OCI-LY7 (cell line): Measurements from ENCODE around the gene PLCXD3. TPM values are rescaled to one million over a fixed set of nuclear protein-coding genes. Genes with fewer than 3 reads are reported as not detected.

Source experiments
- BruUV-seq: library from RNA; stranded (reverse); fragments of 400-500 nt; replicated peaks from 2 replicates; lab custom pipeline; 2021; lab: Mats Ljungman, UMichigan
- CTCF ChIA-PET: fragments of 300-600 bp; sonication (Branson Sonifier 250); formaldehyde crosslinking; loops from one replicate; lab custom pipeline; 2022; ENCODE audit warnings: antibody characterized with exemption; ENCODE audit not compliant: unreplicated experiment; lab: Charles Lee
- POLR2A ChIA-PET: fragments of 300-600 bp; sonication (Branson Sonifier 250); formaldehyde crosslinking; loops from one replicate; lab custom pipeline; 2022; ENCODE audit warnings: antibody characterized with exemption; lab: Charles Lee
- DNase-seq: peaks from one replicate; pipeline ENCODE4 v3.0.0-alpha.2; 2015; ENCODE audit warnings: low spot score
- H2AFZ ChIP-seq: fragments of 200-600 bp; sonication (generic), shearing (Covaris generic); 2 replicates; pipeline ENCODE4 v1.6.1; 2014; ENCODE audit warnings: mild to moderate bottlenecking, antibody characterized with exemption, low read length, moderate library complexity
- H3K27ac ChIP-seq: fragments of 200-600 bp; sonication (generic); 2 replicates; pipeline ENCODE4 v1.5.1; 2014; ENCODE audit warnings: mixed run types, low read depth, mild to moderate bottlenecking, moderate library complexity, low read length, inconsistent platforms; ENCODE audit not compliant: poor library complexity, severe bottlenecking
- H3K36me3 ChIP-seq: fragments of 200-600 bp; sonication (generic); 2 replicates; pipeline ENCODE4 v1.6.1; 2014; ENCODE audit warnings: mild to moderate bottlenecking, antibody characterized with exemption, low read length, moderate library complexity, mixed read lengths; ENCODE audit not compliant: insufficient read depth
- H3K4me1 ChIP-seq: fragments of 200-600 bp; sonication (generic); 2 replicates; pipeline ENCODE4 v1.5.1; 2014; ENCODE audit warnings: mild to moderate bottlenecking, low read length; ENCODE audit not compliant: insufficient read depth, poor library complexity, severe bottlenecking
- H3K4me2 ChIP-seq: fragments of 200-600 bp; sonication (generic); 2 replicates; pipeline ENCODE4 v1.6.1; 2014; ENCODE audit warnings: mild to moderate bottlenecking, low read length
- H3K4me3 ChIP-seq: fragments of 200-600 bp; sonication (generic); 2 replicates; pipeline ENCODE4 v1.5.1; 2014; ENCODE audit warnings: mild to moderate bottlenecking, low read depth, low read length; ENCODE audit not compliant: poor library complexity, severe bottlenecking
- H3K79me2 ChIP-seq: fragments of 200-600 bp; sonication (generic); 2 replicates; pipeline ENCODE4 v1.6.1; 2016; ENCODE audit warnings: low read depth, mild to moderate bottlenecking, low read length, moderate library complexity, mixed read lengths; ENCODE audit not compliant: insufficient read depth
- H3K9me2 ChIP-seq: fragments of 200-600 bp; sonication (generic); 2 replicates; pipeline ENCODE4 v1.6.1; 2016; ENCODE audit warnings: mild to moderate bottlenecking, low read length, mixed read lengths; ENCODE audit not compliant: insufficient read depth
- H3K9me3 ChIP-seq: fragments of 200-600 bp; sonication (generic); 2 replicates; pipeline ENCODE4 v1.6.1; 2014; ENCODE audit warnings: mild to moderate bottlenecking, mixed run types, low read length, mixed read lengths
- H4K20me1 ChIP-seq: fragments of 200-600 bp; sonication (generic); 2 replicates; pipeline ENCODE4 v1.6.1; 2014; ENCODE audit warnings: mild to moderate bottlenecking, antibody characterized with exemption, low read length, moderate library complexity, mixed read lengths; ENCODE audit not compliant: insufficient read depth
- EZH2phosphoT487 ChIP-seq: fragments of 200-600 bp; sonication (generic); IDR thresholded peaks from 2 replicates; pipeline ENCODE4 v1.6.1; 2018; ENCODE audit warnings: low read depth, borderline replicate concordance, mild to moderate bottlenecking, mixed run types, antibody characterized with exemption, low read length, moderate library complexity, mixed read lengths
- intact Hi-C: fragments of 100-400 bp; cut with micrococcal nuclease; formaldehyde crosslinking; loops from one replicate; pipeline ENCODE4 v1.10.0; 2022; ENCODE audit not compliant: unreplicated experiment
- total RNA-seq, 2 experiments: library from RNA; depleted of rRNA in 1 of 2; stranded (reverse); fragments of >200 nt in 1 of 2; shearing (Covaris generic) in 1 of 2; gene quantifications; 2 replicates each; pipeline ENCODE4 v1.2.3, GENCODE V29; 2014 to 2022
- TF ChIP-seq, protein P1 (sequence below): fragments of 200-600 bp; sonication (generic); conservative IDR thresholded peaks from 2 replicates; pipeline ENCODE4 v1.5.1; 2014; ENCODE audit warnings: mild to moderate bottlenecking, antibody characterized with exemption, low read length, moderate library complexity, mixed read lengths

PLCXD3 gene
- total RNA-seq, 2 experiments from 2014 or later = not detected

DNA sequence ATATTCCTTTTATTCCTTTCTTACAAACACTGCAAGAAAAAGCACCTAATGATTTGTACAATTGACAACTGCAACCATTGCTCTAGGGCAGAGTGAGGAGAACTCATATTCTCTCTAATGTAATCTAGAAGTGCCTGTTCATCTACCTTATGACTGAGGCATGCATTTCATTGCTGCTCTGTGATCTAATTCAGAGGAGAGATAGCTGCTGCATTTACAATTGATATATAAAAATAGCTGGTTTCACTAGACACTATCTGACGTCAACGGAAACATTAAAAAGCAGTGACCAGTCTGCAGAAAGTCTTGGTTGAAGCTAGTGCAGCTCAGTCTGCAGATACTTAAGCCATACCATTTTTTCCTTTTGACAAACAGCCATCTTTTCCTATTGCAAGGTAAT, 224.2 kb downstream of the PLCXD3 start:
- no peak overlapping the region for H3K4me3 ChIP-seq
- no peak overlapping the region for H3K27ac ChIP-seq
- ChIA-PET POLR2A (interaction anchor here (1.2 kb wide), 1 partner anchor 25 kb away, joined by 3 read pairs; no protein-coding TSS in a partner anchor), CTCF (no interaction called here)
- H3K4me2 ChIP-seq = no peak overlapping the region
- H3K9me2 ChIP-seq = no peaks in the 10 kb centered on the region
- no peaks in the 10 kb centered on the region for H3K79me2 ChIP-seq
- no peak overlapping the region for H2AFZ ChIP-seq
- H3K4me1 ChIP-seq = no peaks in the 10 kb centered on the region
- intact Hi-C loops = no loop called here
- no peaks in the 10 kb centered on the region for H3K36me3 ChIP-seq
- H4K20me1 ChIP-seq = no peaks in the 10 kb centered on the region
- H3K9me3 ChIP-seq = no peaks in the 10 kb centered on the region
- BruUV-seq = no TSS peak
- DNase-seq = no peak
- TF ChIP-seq, protein P1, sequence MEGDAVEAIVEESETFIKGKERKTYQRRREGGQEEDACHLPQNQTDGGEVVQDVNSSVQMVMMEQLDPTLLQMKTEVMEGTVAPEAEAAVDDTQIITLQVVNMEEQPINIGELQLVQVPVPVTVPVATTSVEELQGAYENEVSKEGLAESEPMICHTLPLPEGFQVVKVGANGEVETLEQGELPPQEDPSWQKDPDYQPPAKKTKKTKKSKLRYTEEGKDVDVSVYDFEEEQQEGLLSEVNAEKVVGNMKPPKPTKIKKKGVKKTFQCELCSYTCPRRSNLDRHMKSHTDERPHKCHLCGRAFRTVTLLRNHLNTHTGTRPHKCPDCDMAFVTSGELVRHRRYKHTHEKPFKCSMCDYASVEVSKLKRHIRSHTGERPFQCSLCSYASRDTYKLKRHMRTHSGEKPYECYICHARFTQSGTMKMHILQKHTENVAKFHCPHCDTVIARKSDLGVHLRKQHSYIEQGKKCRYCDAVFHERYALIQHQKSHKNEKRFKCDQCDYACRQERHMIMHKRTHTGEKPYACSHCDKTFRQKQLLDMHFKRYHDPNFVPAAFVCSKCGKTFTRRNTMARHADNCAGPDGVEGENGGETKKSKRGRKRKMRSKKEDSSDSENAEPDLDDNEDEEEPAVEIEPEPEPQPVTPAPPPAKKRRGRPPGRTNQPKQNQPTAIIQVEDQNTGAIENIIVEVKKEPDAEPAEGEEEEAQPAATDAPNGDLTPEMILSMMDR = no peak
- no peak for TF ChIP-seq EZH2phosphoT487

DNA sequence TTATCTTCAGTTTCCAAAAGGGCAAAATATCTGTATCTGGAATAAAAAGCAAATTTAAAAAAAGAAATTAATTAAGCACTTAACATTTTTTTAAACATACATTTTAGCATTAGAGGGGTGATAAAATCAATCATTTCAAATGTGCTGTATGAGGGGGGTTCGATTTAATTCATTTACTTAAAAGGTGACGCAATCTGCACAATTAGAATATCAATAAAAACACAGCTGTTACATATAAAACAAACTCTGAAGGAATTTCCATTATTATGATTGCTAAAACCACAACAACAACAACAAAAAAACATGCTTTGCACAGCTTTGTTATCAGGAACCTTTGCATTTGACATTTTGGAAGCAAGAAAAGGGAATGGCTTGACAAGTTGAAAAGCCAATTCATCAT, 225.5 kb downstream of the PLCXD3 start:
- no TSS peak for BruUV-seq
- H4K20me1 ChIP-seq = no peaks in the 10 kb centered on the region
- H3K4me2 ChIP-seq = no peak overlapping the region
- no peak for TF ChIP-seq EZH2phosphoT487
- TF ChIP-seq, protein P1 = no peak
- DNase-seq = no peak
- no peaks in the 10 kb centered on the region for H3K4me1 ChIP-seq
- H3K27ac ChIP-seq = no peak overlapping the region
- H3K79me2 ChIP-seq = no peaks in the 10 kb centered on the region
- no peaks in the 10 kb centered on the region for H3K36me3 ChIP-seq
- no peaks in the 10 kb centered on the region for H3K9me2 ChIP-seq
- ChIA-PET CTCF (no interaction called here), POLR2A (interaction anchor here (1.4 kb wide), 1 partner anchor 28 kb away, joined by 3 read pairs; no protein-coding TSS in a partner anchor)
- intact Hi-C loops = no loop called here
- H3K4me3 ChIP-seq = no peak overlapping the region
- no peak overlapping the region for H2AFZ ChIP-seq
- no peaks in the 10 kb centered on the region for H3K9me3 ChIP-seq

DNA sequence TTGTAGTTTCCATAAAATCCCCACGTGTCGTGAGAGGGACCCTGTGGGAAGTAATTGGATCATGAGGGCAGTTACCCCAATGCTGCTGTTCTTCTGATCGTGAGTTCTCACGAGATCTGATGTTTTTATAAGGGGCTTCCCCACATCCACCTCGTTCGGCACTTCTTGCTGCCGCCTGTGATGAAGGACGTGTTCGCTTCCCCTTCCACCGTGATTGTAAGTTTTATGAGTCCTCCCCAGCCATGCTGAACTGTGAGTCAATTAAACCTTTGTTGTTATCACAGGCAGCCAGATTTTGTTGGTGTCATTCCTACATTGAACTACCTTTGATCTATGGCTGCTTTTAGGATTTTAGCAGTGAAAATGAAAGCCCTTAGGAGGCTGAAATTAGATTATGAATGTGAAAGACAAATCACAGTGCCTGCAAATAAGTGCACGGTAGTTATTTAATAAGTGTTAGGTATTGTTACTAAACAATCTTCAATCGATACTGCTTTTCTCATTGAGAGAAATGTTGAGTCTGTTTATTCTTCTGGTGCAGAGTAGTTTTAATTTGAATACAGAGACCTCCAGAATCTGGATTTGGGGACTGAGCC, 229.1 kb downstream of the PLCXD3 start:
- Histone ChIP-seq H3K36me3 (no peaks in the 10 kb centered on the region), H3K4me2 (no peak overlapping the region), H3K9me3 (no peaks in the 10 kb centered on the region), H4K20me1 (no peaks in the 10 kb centered on the region), H2AFZ (no peak overlapping the region), H3K4me3 (no peak overlapping the region), H3K9me2 (no peaks in the 10 kb centered on the region), H3K27ac (no peak overlapping the region), H3K79me2 (no peaks in the 10 kb centered on the region), H3K4me1 (no peaks in the 10 kb centered on the region)
- intact Hi-C loops = no loop called here
- DNase-seq = no peak
- POLR2A ChIA-PET = no interaction called here
- TF ChIP-seq, protein P1 = no peak
- TF ChIP-seq EZH2phosphoT487 = no peak
- CTCF ChIA-PET = no interaction called here
- no TSS peak for BruUV-seq
